Psoas muscle (tissue), 8 donors: ENCODE data around the gene CHST8. TPM values are rescaled to one million over a fixed set of nuclear protein-coding genes. Genes with fewer than 3 reads are reported as not detected.

ENCODE experiments used
- ATAC-seq, 4 donors: fragments of 200-7000 bp; cut with Tn5 transposase; one replicate each; pipeline ENCODE4 v1.9.1; 2020; ENCODE audit warnings: moderate library complexity in 3 of 4, mild to moderate bottlenecking in 2 of 4
- DNase-seq, 2 donors: peaks; one replicate each; pipeline ENCODE4 v3.0.0-alpha.2; 2020
- H3K27ac ChIP-seq: fragments of 200-600 bp; one replicate; pipeline ENCODE4 v1.8.0; 2022
- H3K27me3 ChIP-seq, 3 donors: fragments of 200-600 bp in 1 of 3; one replicate each; pipeline versions ENCODE4 v1.6.1 to v1.8.0; 2013 to 2022; ENCODE audit warnings: low read length in 2 of 3, mild to moderate bottlenecking in 2 of 3, moderate library complexity in 1 of 3; ENCODE audit not compliant: insufficient read depth in 3 of 3
- H3K36me3 ChIP-seq, 2 donors: fragments of 200-600 bp in 1 of 2; one replicate each; pipeline versions ENCODE4 v1.6.1 to v1.8.0; 2013 to 2022; ENCODE audit warnings: low read depth in 1 of 2, mild to moderate bottlenecking in 1 of 2, moderate library complexity in 1 of 2; ENCODE audit not compliant: insufficient read depth in 1 of 2
- H3K4me1 ChIP-seq: fragments of 200-600 bp; one replicate; pipeline ENCODE4 v1.8.0; 2022
- H3K4me3 ChIP-seq: fragments of 200-600 bp; one replicate; pipeline ENCODE4 v1.8.0; 2022; ENCODE audit warnings: mild to moderate bottlenecking
- H3K9me3 ChIP-seq: fragments of 200-600 bp; one replicate; pipeline ENCODE4 v1.8.0; 2022
- WGBS, 3 donors: extraction: QIAGEN DNeasy Blood & Tissue Kit; methylation state at CpG; one replicate each; pipeline versions ENCODE4 v1.1.6 to v1.1.7; 2013; 5-methylcytosine and 5-hydroxymethylcytosine counted together
- intact Hi-C, 2 donors: fragments of 100-400 bp; cut with DNase I; formaldehyde crosslinking; loops; one replicate each; pipeline versions ENCODE4 v1.11.0 to v1.14.2; 2022
- polyA plus RNA-seq, 3 donors: library from polyadenylated mRNA; stranded (reverse); fragments of 200-250 nt; gene quantifications; one replicate each; pipeline ENCODE4 v1.2.3, GENCODE V29; 2013
- total RNA-seq, 4 donors: library from RNA; stranded (reverse); fragmentation: NEBNext Ultra II Directional in 2 of 4; extraction: Animal tissue kit (Norgen Biotek cat#: 25700) in 2 of 4; gene quantifications; one replicate each; pipeline versions ENCODE4 v1.2.1 to v1.2.4, GENCODE V29; 2021 to 2023
- TF ChIP-seq, protein P1 (sequence below): fragments of 200-600 bp; IDR thresholded peaks from one replicate; pipeline ENCODE4 v1.8.0; 2022; ENCODE audit warnings: antibody characterized with exemption
- donor health status: healthy with polysubstance abuse.
- donor health status: DM: no; HTN: no; CAD: no; lungs with moderate emphysema.
- donor health status: Bipolar disorder and iron deficiency.
- donor health status: healthy.
- donor health status: DM: yes; HTN: yes; CAD: no.
- donor health status: DM: no; HTN: no; CAD: no.
- donor health status: DM: no; HTN: no; CAD: no.
- donor health status: DM: yes; HTN: yes; CAD: no.

Gene CHST8
- total and polyA plus RNA-seq, 7 donors: 0.05 to 0.60 (median 0.23) TPM; not detected in 1

DNA sequence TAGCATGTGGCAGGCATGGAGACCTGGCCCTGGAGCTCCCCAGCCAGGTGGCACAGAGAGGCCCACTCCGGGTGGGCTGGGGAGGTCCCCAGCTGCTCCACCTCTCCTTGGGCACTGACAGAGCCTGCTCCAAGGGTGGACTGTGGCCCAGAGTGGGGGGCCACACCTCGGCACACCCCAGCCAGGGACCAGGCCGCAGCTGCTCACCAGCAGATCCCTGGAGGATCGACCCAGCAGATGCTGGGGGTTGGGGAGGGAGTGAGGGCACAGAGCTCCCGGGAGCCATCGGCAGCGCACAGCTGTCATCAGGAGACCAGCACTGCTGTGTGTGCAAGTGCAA is 102.9 kb downstream of the CHST8 start:
- no peaks in the 10 kb centered on the region for H3K9me3 ChIP-seq
- DNase-seq (no peak), ATAC-seq (no peak)
- H3K27me3 ChIP-seq: peaks cover 0 to 53% (median 7%) of the 10 kb centered on the region in 3 donors
- WGBS, 3 donors: 20 to 28% (median 21%) methylated on average over 7 of the region's 7 CpGs
- intact Hi-C loops: no loop called here
- no peaks in the 10 kb centered on the region for H3K4me1 ChIP-seq
- no peak overlapping the region for H3K4me3 ChIP-seq
- H3K36me3 ChIP-seq: no peaks in the 10 kb centered on the region
- H3K27ac ChIP-seq: no peak overlapping the region
- TF ChIP-seq, protein P1, sequence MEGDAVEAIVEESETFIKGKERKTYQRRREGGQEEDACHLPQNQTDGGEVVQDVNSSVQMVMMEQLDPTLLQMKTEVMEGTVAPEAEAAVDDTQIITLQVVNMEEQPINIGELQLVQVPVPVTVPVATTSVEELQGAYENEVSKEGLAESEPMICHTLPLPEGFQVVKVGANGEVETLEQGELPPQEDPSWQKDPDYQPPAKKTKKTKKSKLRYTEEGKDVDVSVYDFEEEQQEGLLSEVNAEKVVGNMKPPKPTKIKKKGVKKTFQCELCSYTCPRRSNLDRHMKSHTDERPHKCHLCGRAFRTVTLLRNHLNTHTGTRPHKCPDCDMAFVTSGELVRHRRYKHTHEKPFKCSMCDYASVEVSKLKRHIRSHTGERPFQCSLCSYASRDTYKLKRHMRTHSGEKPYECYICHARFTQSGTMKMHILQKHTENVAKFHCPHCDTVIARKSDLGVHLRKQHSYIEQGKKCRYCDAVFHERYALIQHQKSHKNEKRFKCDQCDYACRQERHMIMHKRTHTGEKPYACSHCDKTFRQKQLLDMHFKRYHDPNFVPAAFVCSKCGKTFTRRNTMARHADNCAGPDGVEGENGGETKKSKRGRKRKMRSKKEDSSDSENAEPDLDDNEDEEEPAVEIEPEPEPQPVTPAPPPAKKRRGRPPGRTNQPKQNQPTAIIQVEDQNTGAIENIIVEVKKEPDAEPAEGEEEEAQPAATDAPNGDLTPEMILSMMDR: no peak

DNA sequence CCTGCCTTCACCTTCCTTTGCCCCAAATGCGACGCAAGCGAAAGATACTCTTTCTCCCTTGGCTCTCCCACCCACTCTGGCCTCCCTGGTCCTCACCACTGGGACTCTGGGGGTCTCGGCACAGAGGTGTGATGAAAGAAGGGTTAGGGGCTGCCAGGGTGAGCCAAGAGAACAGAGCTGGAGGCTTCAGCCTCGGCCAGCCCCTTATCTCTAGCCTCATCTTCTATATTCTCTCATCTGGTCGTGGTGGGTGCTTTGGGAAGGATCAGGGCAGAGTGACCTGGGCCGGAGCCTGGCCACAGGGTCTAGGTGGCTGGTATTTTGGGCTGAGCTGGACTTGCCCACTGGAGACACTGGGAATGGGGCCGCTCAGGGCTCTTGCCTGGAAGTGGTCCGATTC is 103.8 kb downstream of the CHST8 start:
- ATAC-seq: no peak
- no peaks in the 10 kb centered on the region for H3K36me3 ChIP-seq
- no peaks in the 10 kb centered on the region for H3K9me3 ChIP-seq
- TF ChIP-seq, protein P1: no peak
- intact Hi-C loops: no loop called here
- no peaks in the 10 kb centered on the region for H3K4me1 ChIP-seq
- no peak for DNase-seq
- WGBS, 3 donors: 77 to 83% (median 83%) methylated on average over 9 of the region's 9 CpGs
- no peak overlapping the region for H3K27ac ChIP-seq
- H3K27me3 ChIP-seq: peaks cover 0 to 53% (median 6%) of the 10 kb centered on the region in 3 donors
- H3K4me3 ChIP-seq: no peak overlapping the region

DNA sequence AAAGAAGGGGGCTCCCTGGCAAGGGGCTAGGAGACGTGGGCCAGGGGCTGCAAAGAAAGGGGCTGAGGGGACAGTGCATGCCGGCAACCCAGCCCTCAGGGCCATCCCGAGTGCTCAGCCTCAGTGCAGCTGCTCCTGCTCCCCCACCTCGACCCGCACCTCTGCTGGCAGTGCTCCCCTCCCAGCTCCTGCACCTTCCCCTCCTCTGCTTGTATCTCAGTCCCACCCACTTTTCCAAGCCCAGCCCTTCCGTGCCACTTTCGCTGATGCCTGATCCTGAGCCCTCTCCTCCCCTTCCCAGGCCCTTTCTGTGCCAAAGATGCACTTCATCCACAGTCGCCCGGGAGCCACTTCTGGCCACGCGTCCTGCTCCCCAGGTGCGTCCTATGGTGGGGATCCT is 105.0 kb downstream of the CHST8 start:
- WGBS, 3 donors: 52 to 64% (median 64%) methylated on average over 11 to 12 of the region's 12 CpGs
- Histone ChIP-seq H3K27ac (no peak overlapping the region), H3K27me3 (peaks cover 0 to 49% (median 4%) of the 10 kb centered on the region in 3 donors), H3K9me3 (no peaks in the 10 kb centered on the region), H3K4me1 (no peaks in the 10 kb centered on the region), H3K4me3 (no peak overlapping the region), H3K36me3 (no peaks in the 10 kb centered on the region)
- ATAC-seq (no peak), DNase-seq (no peak)
- TF ChIP-seq, protein P1: no peak
- intact Hi-C loops: no loop called here

DNA sequence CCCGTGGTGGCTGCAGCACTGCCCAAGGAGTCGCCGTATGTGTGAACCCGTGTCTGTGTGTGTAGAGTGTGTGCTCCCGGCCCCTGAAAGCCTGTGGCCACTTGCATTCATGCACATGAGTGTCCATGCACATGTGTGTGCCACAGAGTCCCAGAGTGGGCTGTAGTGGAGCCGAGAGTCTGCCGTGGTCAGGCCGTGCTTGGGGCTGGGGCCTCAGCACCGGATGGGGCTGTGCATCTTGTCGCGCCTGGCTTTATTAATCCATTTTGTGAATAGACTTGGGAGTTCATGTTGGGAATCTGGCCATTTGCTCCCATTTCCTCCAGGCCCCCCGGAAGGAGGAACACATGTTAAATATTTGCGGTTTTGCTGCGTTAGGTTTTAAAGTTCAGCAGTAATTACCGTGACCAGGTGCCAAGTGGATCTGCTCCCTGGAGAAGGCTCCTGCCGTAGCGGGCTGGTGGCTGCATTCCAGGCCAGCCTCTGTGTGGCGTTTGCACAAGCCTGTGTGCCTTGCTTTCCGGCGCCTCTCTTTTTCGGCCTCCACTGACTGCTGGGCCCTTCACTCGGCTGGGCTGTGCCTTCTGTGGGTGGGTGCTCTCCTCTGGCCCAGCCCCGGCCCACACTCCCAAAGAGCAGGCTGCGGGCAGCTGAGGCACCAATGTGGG is 105.7 kb downstream of the CHST8 start:
- no peak for DNase-seq
- Histone ChIP-seq H3K4me3 (no peak overlapping the region), H3K9me3 (no peaks in the 10 kb centered on the region), H3K36me3 (no peaks in the 10 kb centered on the region), H3K27me3 (peaks cover 0 to 56% (median 4%) of the 10 kb centered on the region in 3 donors), H3K27ac (no peak overlapping the region), H3K4me1 (no peaks in the 10 kb centered on the region)
- WGBS, 3 donors: 40 to 44% (median 42%) methylated on average over 24 of the region's 24 CpGs
- no peak for ATAC-seq
- intact Hi-C loops: no loop called here
- TF ChIP-seq, protein P1: no peak

DNA sequence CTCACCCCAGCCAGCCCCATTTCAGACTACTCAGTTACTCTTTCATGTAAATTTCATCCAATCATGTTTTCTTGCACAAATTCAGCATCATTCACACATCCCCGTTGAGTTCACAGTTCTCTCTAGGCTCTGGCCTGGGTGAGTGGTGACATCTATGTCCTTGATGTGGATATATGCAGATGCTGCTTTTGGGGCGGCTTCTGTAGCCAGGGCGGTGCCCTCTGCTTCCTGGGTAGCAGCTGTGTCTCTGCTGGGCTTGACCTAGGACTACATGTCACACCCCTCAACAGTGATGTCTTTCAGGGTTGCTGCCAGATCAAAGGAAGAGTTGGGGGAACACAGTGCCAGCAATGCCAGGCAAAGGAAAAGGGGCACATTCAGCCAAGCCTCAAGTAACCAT is 106.4 kb downstream of the CHST8 start:
- peaks cover 0 to 56% (median 4%) of the 10 kb centered on the region in 3 donors for H3K27me3 ChIP-seq
- H3K36me3 ChIP-seq: no peaks in the 10 kb centered on the region
- TF ChIP-seq, protein P1: no peak
- H3K4me3 ChIP-seq: no peak overlapping the region
- 69 to 73% (median 69%) methylated on average over 3 of the region's 3 CpGs for WGBS, 3 donors
- ATAC-seq (no peak), DNase-seq (no peak)
- intact Hi-C loops: no loop called here
- no peaks in the 10 kb centered on the region for H3K9me3 ChIP-seq
- H3K4me1 ChIP-seq: no peaks in the 10 kb centered on the region
- H3K27ac ChIP-seq: no peak overlapping the region
